ENCODE data around the gene FGF10. TPM values are rescaled to one million over a fixed set of nuclear protein-coding genes. Genes with fewer than 3 reads are reported as not detected.

Gene FGF10
- total RNA-seq, 1 experiment from 2014 or later: not detected

GRCh38 chr5:44257221-44257620 lies 132.0 kb downstream of the FGF10 start:
- intact Hi-C loops (cut with micrococcal nuclease; ENCODE audit: unreplicated experiment): no loop called here
- POLR2A ChIA-PET: no interaction called here
- TF ChIP-seq POLR2AphosphoS5 (IDR thresholded peaks at IDR 0.05; ENCODE audit: low read depth, low read length) (no peak), CTCF (IDR thresholded peaks at IDR 0.05) (no peak), SIN3A (IDR thresholded peaks at IDR 0.05; ENCODE audit: borderline replicate concordance, insufficient read depth, low read depth, low read length) (no peak), REST (IDR thresholded peaks at IDR 0.05; ENCODE audit: insufficient read depth in 1 of 2, low read depth in 2 of 2, low read length in 1 of 2) (no peak), TCF7L2 (IDR thresholded peaks at IDR 0.05; ENCODE audit: low read depth, low read length) (no peak)
- no TSS peak for BruUV-seq (replicated peaks)
- in situ Hi-C loops (cut with HindIII; ENCODE audit: low pct_unique_long_range_greater_than_20kb, low sequenced_read_pairs): no loop called here
- CTCF ChIA-PET: no interaction called here
- H3K4me3 ChIP-seq (ENCODE audit: low read depth in 2 of 2, low read length in 2 of 2): no peak overlapping the region
- no peaks in the 10 kb centered on the region for H3K4me1 ChIP-seq (ENCODE audit: control insufficient read depth, insufficient read depth, low read length)
- ATAC-seq (no peak), DNase-seq (ENCODE audit: low read depth, low spot score) (no peak)
- no peaks in the 10 kb centered on the region for H3K9me3 ChIP-seq (ENCODE audit: control insufficient read depth, insufficient read depth, low read depth, low read length)
- no peak overlapping the region for H3K27ac ChIP-seq (ENCODE audit: low read length)
- no peaks in the 10 kb centered on the region for H3K36me3 ChIP-seq (ENCODE audit: control insufficient read depth, insufficient read depth, low read length)
- H3K27me3 ChIP-seq (ENCODE audit: control insufficient read depth, insufficient read depth, low read length): no peaks in the 10 kb centered on the region

Measured in Panc1 (cell line).